Measurements from ENCODE around the gene METTL27.
A peak's percentile ranks its signal among the peaks of the same experiment; 100 is the strongest.
"Not testable (repeated sequence)": the region's sequence is repeated elsewhere in the genome, so short reads cannot be mapped to it uniquely, and the experiment has no call there.

The METTL27 gene

GRCh38 chr7:73841689-73842066 is 638 bp downstream of the METTL27 start:
- Mint-ChIP-seq H3K27ac (no peak overlapping the region), H3K4me1 (peaks cover 27% of the 10 kb centered on the region), H3K27me3 (ENCODE audit: low read depth) (peaks cover 4% of the 10 kb centered on the region), H3K9me3 (no peaks in the 10 kb centered on the region), H3K4me3 (peak overlapping the region; percentile 91 to 93 (median 92)), H3K36me3 (ENCODE audit: low read depth) (no peaks in the 10 kb centered on the region)
- TF ChIP-seq CTCF (IDR thresholded peaks at IDR 0.05; ENCODE audit: unreplicated experiment in 3 of 3) = no peak

GRCh38 chr7:73840715-73841379 is 1.5 kb downstream of the METTL27 start:
- H3K27me3 Mint-ChIP-seq (ENCODE audit: low read depth) = peaks cover 4% of the 10 kb centered on the region
- peak overlapping the region in 1 of 3 experiments; percentile 43 for H3K27ac Mint-ChIP-seq
- H3K4me3 Mint-ChIP-seq = peak overlapping the region; percentile 55 to 72 (median 67)
- H3K36me3 Mint-ChIP-seq (ENCODE audit: low read depth) = no peaks in the 10 kb centered on the region
- no peak for TF ChIP-seq CTCF (IDR thresholded peaks at IDR 0.05; ENCODE audit: unreplicated experiment in 3 of 3)
- H3K4me1 Mint-ChIP-seq = peaks cover 22% of the 10 kb centered on the region
- H3K9me3 Mint-ChIP-seq = no peaks in the 10 kb centered on the region

GRCh38 chr7:73839743-73840714 is 2.3 kb downstream of the METTL27 start:
- Mint-ChIP-seq H3K27me3 (ENCODE audit: low read depth) (peaks cover 4% of the 10 kb centered on the region), H3K9me3 (no peaks in the 10 kb centered on the region), H3K27ac (peak overlapping the region in 1 of 3 experiments; percentile 31), H3K4me1 (peaks cover 16% of the 10 kb centered on the region), H3K4me3 (peak overlapping the region in 2 of 3 experiments; percentile 43 to 49), H3K36me3 (ENCODE audit: low read depth) (no peaks in the 10 kb centered on the region)
- TF ChIP-seq CTCF (IDR thresholded peaks at IDR 0.05; ENCODE audit: unreplicated experiment in 3 of 3) = no peak

- Mint-ChIP-seq H3K36me3 (ENCODE audit: low read depth) (no peaks in the 10 kb centered on the region), H3K4me3 (peak overlapping the region in 1 of 3 experiments; percentile 43), H3K27me3 (ENCODE audit: low read depth) (no peaks in the 10 kb centered on the region), H3K27ac (no peak overlapping the region), H3K4me1 (peaks cover 12% of the 10 kb centered on the region), H3K9me3 (no peaks in the 10 kb centered on the region)
- no peak for TF ChIP-seq CTCF (IDR thresholded peaks at IDR 0.05; ENCODE audit: unreplicated experiment in 3 of 3)
Observed at GRCh38 chr7:73839290-73839689, 3.0 kb downstream of the METTL27 start.

GRCh38 chr7:73838642-73839041 is 3.7 kb downstream of the METTL27 start:
- Mint-ChIP-seq H3K4me1 (peaks cover 5% of the 10 kb centered on the region), H3K27me3 (ENCODE audit: low read depth) (peaks cover 1% of the 10 kb centered on the region), H3K27ac (peak overlapping the region in 1 of 3 experiments; percentile 33), H3K36me3 (ENCODE audit: low read depth) (no peaks in the 10 kb centered on the region), H3K4me3 (no peak overlapping the region), H3K9me3 (no peaks in the 10 kb centered on the region)
- no peak for TF ChIP-seq CTCF (IDR thresholded peaks at IDR 0.05; ENCODE audit: unreplicated experiment in 3 of 3)

GRCh38 chr7:73837167-73837566 is 5.1 kb downstream of the METTL27 start:
- not testable (repeated sequence) for H3K27ac Mint-ChIP-seq; H3K9me3 Mint-ChIP-seq; H3K36me3 Mint-ChIP-seq (ENCODE audit: low read depth); H3K27me3 Mint-ChIP-seq (ENCODE audit: low read depth); H3K4me3 Mint-ChIP-seq; H3K4me1 Mint-ChIP-seq

Data from nephron (organoid).